IPS DF 4.7 (cell line): ENCODE data around the gene ABCD1.

ENCODE experiments used
- DNase-seq: peaks from one replicate; pipeline ENCODE4 v3.0.0-alpha.2; 2013; ENCODE audit warnings: low spot score; ENCODE audit errors: extremely low read depth

ABCD1 gene

GRCh38 chrX:153761863-153762262 is 37.2 kb downstream of the ABCD1 start:
- DNase-seq, result no peak

- DNase-seq, result no peak
Measured at GRCh38 chrX:153762626-153763173, 38.0 kb downstream of the ABCD1 start.

- no peak for DNase-seq
Measured at GRCh38 chrX:153763298-153763932, 38.8 kb downstream of the ABCD1 start.

- DNase-seq, result no peak
Measured at GRCh38 chrX:153763989-153764755, 39.5 kb downstream of the ABCD1 start, which contains the start of gene PLXNB3. TSS of gene PLXNB3 (plus strand) at chrX:153764249. CDS start at chrX:153765536, 1,287 bp downstream.

GRCh38 chrX:153764786-153765137 is 40.1 kb downstream of the ABCD1 start:
- no peak for DNase-seq

- DNase-seq, result no peak
Measured at GRCh38 chrX:153765138-153766079, 40.8 kb downstream of the ABCD1 start.

- DNase-seq, result no peak
Measured at GRCh38 chrX:153766098-153766817, 41.6 kb downstream of the ABCD1 start.

- no peak for DNase-seq
Measured at GRCh38 chrX:153766871-153767673, 42.4 kb downstream of the ABCD1 start.

- no peak for DNase-seq
Measured at GRCh38 chrX:153767674-153768055, 43.0 kb downstream of the ABCD1 start.

GRCh38 chrX:153768311-153769157 is 43.9 kb downstream of the ABCD1 start:
- DNase-seq, result no peak

- DNase-seq, result no peak
Measured at GRCh38 chrX:153769158-153769864, 44.7 kb downstream of the ABCD1 start.

- DNase-seq, result no peak
Measured at GRCh38 chrX:153769865-153770600, 45.4 kb downstream of the ABCD1 start.

GRCh38 chrX:153770601-153771414 is 46.2 kb downstream of the ABCD1 start:
- no peak for DNase-seq

- DNase-seq, result no peak
Measured at GRCh38 chrX:153771415-153772315, 47.0 kb downstream of the ABCD1 start.

- no peak for DNase-seq
Measured at GRCh38 chrX:153772316-153773217, 47.9 kb downstream of the ABCD1 start.
